SK-N-MC (cell line): ENCODE data around the gene AMBP.

Experiments used
- EZH2 ChIP-seq: fragments of 200-600 bp; sonication (generic); IDR thresholded peaks from one replicate; pipeline ENCODE4 v1.6.1; 2017; ENCODE audit warnings: antibody characterized with exemption
- FOXP2 ChIP-seq: optimal IDR thresholded peaks from 2 replicates; pipeline ENCODE3; 2011; ENCODE audit warnings: mild to moderate bottlenecking, moderate library complexity; ENCODE audit not compliant: insufficient read depth; ENCODE audit errors: extremely low read length, control extremely low read depth
- POLR2AphosphoS5 ChIP-seq: IDR thresholded peaks from 2 replicates; pipeline ENCODE4 v1.6.1; 2012; ENCODE audit warnings: mild to moderate bottlenecking, low read depth, low read length, borderline replicate concordance

- TF ChIP-seq EZH2 (no peak), POLR2AphosphoS5 (no peak), FOXP2 (no peak)
Observed at GRCh38 chr9:114093031-114093471, 15.0 kb upstream of the AMBP start.
